Keratinocyte (primary cell): ENCODE measurements around the gene PITX1. TPM values are rescaled to one million over a fixed set of nuclear protein-coding genes. Genes with fewer than 3 reads are reported as not detected.

Experiments used
- DNase-seq: peaks from one replicate; pipeline ENCODE4 v3.0.0-alpha.2; 2011; ENCODE audit warnings: low read depth, missing footprints, low spot score
- FAIRE-seq: peaks from 2 replicates; lab custom pipeline; 2011; peaks lifted over from hg19 to GRCh38; lab: Jason Lieb, UNC
- H2AFZ ChIP-seq: 2 replicates; pipeline ENCODE4 v1.6.0; 2012; ENCODE audit warnings: low read length, control low read depth, inconsistent platforms; ENCODE audit not compliant: control insufficient read depth
- H3K27ac ChIP-seq: 2 replicates; pipeline ENCODE4 v1.5.1; 2011; ENCODE audit warnings: low read length; ENCODE audit not compliant: control insufficient read depth, insufficient read depth
- H3K27me3 ChIP-seq: 3 replicates; pipeline ENCODE4 v1.6.0; 2011; ENCODE audit warnings: low read length; ENCODE audit not compliant: control insufficient read depth, insufficient read depth; ENCODE audit errors: extremely low read depth
- H3K36me3 ChIP-seq, 2 experiments: 2 replicates in 1 of 2; 3 replicates in 1 of 2; pipeline ENCODE4 v1.5.1; 2011; ENCODE audit warnings: low read length in 2 of 2, mild to moderate bottlenecking in 1 of 2; ENCODE audit not compliant: control insufficient read depth in 2 of 2, insufficient read depth in 2 of 2; ENCODE audit errors: extremely low read depth in 1 of 2
- H3K4me1 ChIP-seq: 3 replicates; pipeline ENCODE4 v1.5.1; 2011; ENCODE audit warnings: low read length; ENCODE audit not compliant: control insufficient read depth, insufficient read depth; ENCODE audit errors: extremely low read depth
- H3K4me2 ChIP-seq: 3 replicates; pipeline ENCODE4 v1.6.0; 2011; ENCODE audit warnings: low read depth, low read length; ENCODE audit not compliant: control insufficient read depth, insufficient read depth; ENCODE audit errors: extremely low read depth
- H3K4me3 ChIP-seq, 3 experiments: fragments of 200-600 bp in 1 of 3; sonication (generic) in 1 of 3; 2 replicates in 2 of 3; 3 replicates in 1 of 3; pipeline ENCODE4 v1.5.1; 2011 to 2016; ENCODE audit warnings: low read length in 3 of 3, mild to moderate bottlenecking in 3 of 3, control low read depth in 2 of 3, inconsistent platforms in 1 of 3, low read depth in 1 of 3, mixed read lengths in 1 of 3, mixed run types in 1 of 3, moderate library complexity in 1 of 3; ENCODE audit not compliant: control insufficient read depth in 2 of 3, insufficient read depth in 2 of 3; ENCODE audit errors: extremely low read depth in 1 of 3
- H3K79me2 ChIP-seq: 2 replicates; pipeline ENCODE4 v1.6.0; 2012; ENCODE audit warnings: low read length; ENCODE audit not compliant: control insufficient read depth, insufficient read depth
- H3K9ac ChIP-seq: 3 replicates; pipeline ENCODE4 v1.6.0; 2011; ENCODE audit warnings: low read length; ENCODE audit not compliant: control insufficient read depth, insufficient read depth; ENCODE audit errors: extremely low read depth
- H3K9me1 ChIP-seq: 3 replicates; pipeline ENCODE4 v1.6.0; 2011; ENCODE audit warnings: low read length; ENCODE audit not compliant: control insufficient read depth, insufficient read depth; ENCODE audit errors: extremely low read depth
- H3K9me3 ChIP-seq: 2 replicates; pipeline ENCODE4 v1.5.1; 2012; ENCODE audit warnings: low read depth, low read length; ENCODE audit not compliant: control insufficient read depth
- H4K20me1 ChIP-seq: 3 replicates; pipeline ENCODE4 v1.6.0; 2011; ENCODE audit warnings: low read length; ENCODE audit not compliant: control insufficient read depth, insufficient read depth; ENCODE audit errors: extremely low read depth
- CTCF ChIP-seq, 3 experiments: IDR thresholded peaks in 1 of 3; conservative IDR thresholded peaks in 1 of 3; optimal IDR thresholded peaks in 1 of 3; 2 replicates in 2 of 3; 3 replicates in 1 of 3; pipeline versions ENCODE3 to v1.5.1; 2011; ENCODE audit warnings: low read length in 3 of 3, mild to moderate bottlenecking in 3 of 3, moderate library complexity in 2 of 3, control low read depth in 1 of 3, inconsistent platforms in 1 of 3; ENCODE audit not compliant: insufficient read depth in 2 of 3; ENCODE audit errors: extremely low read depth in 1 of 3
- EZH2 ChIP-seq: IDR thresholded peaks from one replicate; pipeline ENCODE4 v1.6.1; 2012; ENCODE audit warnings: inconsistent platforms, mild to moderate bottlenecking, low read length, moderate library complexity
- dilution Hi-C: fragments of 300-500 bp; cut with MboI; formaldehyde crosslinking; loops from one replicate; pipeline ENCODE4 v1.7.0; 2020; ENCODE audit warnings: low sequenced_read_pairs; ENCODE audit not compliant: extremely low pct_ligation_motif_present
- polyA plus RNA-seq, 5 experiments: library from polyadenylated mRNA; depleted of rRNA in 3 of 5; stranded (reverse) in 3 of 5; stranded (forward) in 1 of 5; unstranded in 1 of 5; fragments of >200 nt; gene quantifications; 1 replicate in 1 of 5; 2 replicates in 3 of 5; 3 replicates in 1 of 5; pipeline versions ENCODE4 v1.2.1 to v1.2.3, GENCODE V29; 2011 to 2012; ENCODE audit warnings: missing spikeins in 2 of 5, low read depth in 1 of 5, low replicate concordance in 1 of 5

The PITX1 gene
- polyA plus RNA-seq, 1 donor (not counting 4 experiments of a cell fraction or from before 2014, with no cell fraction given), result 0.73 TPM

GRCh38 chr5:135065306-135066265, 31.6 kb upstream of the PITX1 start:
- Histone ChIP-seq H3K9ac (no peak overlapping the region), H3K4me1 (no peaks in the 10 kb centered on the region), H3K27me3 (peaks cover 11% of the 10 kb centered on the region), H3K36me3 (no peaks in the 10 kb centered on the region), H3K4me3 (no peak overlapping the region), H3K79me2 (no peaks in the 10 kb centered on the region), H2AFZ (no peak overlapping the region), H3K27ac (no peak overlapping the region), H3K9me3 (no peaks in the 10 kb centered on the region), H3K4me2 (no peak overlapping the region), H4K20me1 (no peaks in the 10 kb centered on the region), H3K9me1 (no peaks in the 10 kb centered on the region)
- DNase-seq (no peak), FAIRE-seq (no peak)
- no peak for TF ChIP-seq CTCF (optimal IDR thresholded peaks at IDR 0.05 in 1 of 3, IDR thresholded peaks at IDR 0.05 in 1 of 3, conservative IDR thresholded peaks at IDR 0.05 in 1 of 3; ENCODE audit: extremely low read depth in 1 of 3, insufficient read depth in 2 of 3, low read length in 3 of 3)
- TF ChIP-seq EZH2, result no peak
- dilution Hi-C loops, result no loop called here

DNA sequence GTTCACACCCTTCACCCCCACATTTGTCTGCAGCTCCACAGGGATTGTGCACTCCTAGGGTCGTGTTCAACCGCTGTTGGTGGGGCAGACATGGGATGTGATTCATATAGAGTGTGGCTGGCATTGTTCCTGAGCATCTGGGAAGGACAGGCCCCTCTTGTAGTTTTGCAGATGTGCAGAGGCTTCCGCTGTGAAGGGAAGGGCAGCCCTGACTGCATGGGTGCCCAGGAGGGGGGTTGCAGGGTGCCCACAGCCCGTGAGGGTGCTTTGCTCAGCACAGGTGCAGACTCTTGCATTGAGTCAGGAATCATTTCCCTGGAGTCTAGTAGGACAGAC, 30.2 kb upstream of the PITX1 start:
- Histone ChIP-seq H3K79me2 (no peaks in the 10 kb centered on the region), H3K4me1 (no peaks in the 10 kb centered on the region), H3K27me3 (peaks cover 18% of the 10 kb centered on the region), H3K9me3 (no peaks in the 10 kb centered on the region), H3K4me3 (no peak overlapping the region), H3K36me3 (no peaks in the 10 kb centered on the region), H3K9ac (no peak overlapping the region), H2AFZ (no peak overlapping the region), H3K27ac (no peak overlapping the region), H3K4me2 (no peak overlapping the region), H3K9me1 (no peaks in the 10 kb centered on the region), H4K20me1 (no peaks in the 10 kb centered on the region)
- no peak for DNase-seq
- TF ChIP-seq EZH2 (no peak), CTCF (optimal IDR thresholded peaks at IDR 0.05 in 1 of 3, IDR thresholded peaks at IDR 0.05 in 1 of 3, conservative IDR thresholded peaks at IDR 0.05 in 1 of 3; ENCODE audit: extremely low read depth in 1 of 3, insufficient read depth in 2 of 3, low read length in 3 of 3) (no peak)
- no peak for FAIRE-seq
- dilution Hi-C loops, result no loop called here
